Fibroblast of skin of right biceps (primary cell): ENCODE measurements around the gene ZNF506.
"Not testable (repeated sequence)": the region's sequence is repeated elsewhere in the genome, so short reads cannot be mapped to it uniquely, and the experiment has no call there.

Experiments
- DNase-seq: peaks from one replicate; pipeline ENCODE4 v3.0.0-alpha.2; 2013

ZNF506 gene

GRCh38 chr19:19821366-19821951 is at the start of gene ZNF506:
Gene ZNF506, minus strand, starts transcription at chr19:19821750. Its CDS starts 147 bp downstream, at chr19:19821603.
- DNase-seq = peak; percentile 97

- DNase-seq = not testable (repeated sequence)
Measured at GRCh38 chr19:19870086-19870485, 48.5 kb upstream of the ZNF506 start.

GRCh38 chr19:19866611-19867248 is 45.2 kb upstream of the ZNF506 start:
- peak; percentile 15 for DNase-seq

GRCh38 chr19:19865750-19866610 is 44.4 kb upstream of the ZNF506 start, which contains the start of gene ZNF253:
Gene ZNF253, plus strand, starts transcription at chr19:19865882. Its CDS starts 115 bp downstream, at chr19:19865997.
- DNase-seq = peak; percentile 96

GRCh38 chr19:19860756-19861390 is 39.3 kb upstream of the ZNF506 start:
- DNase-seq = no peak

- DNase-seq = no peak
Measured at GRCh38 chr19:19858751-19859150, 37.2 kb upstream of the ZNF506 start.

GRCh38 chr19:19851740-19852139 is 30.2 kb upstream of the ZNF506 start:
- not testable (repeated sequence) for DNase-seq

- no peak for DNase-seq
Measured at GRCh38 chr19:19849056-19849455, 27.5 kb upstream of the ZNF506 start.

- DNase-seq = no peak
Measured at GRCh38 chr19:19847781-19848180, 26.2 kb upstream of the ZNF506 start.

GRCh38 chr19:19835560-19836038 is 14.0 kb upstream of the ZNF506 start:
- DNase-seq = no peak

GRCh38 chr19:19826875-19827274 is 5.3 kb upstream of the ZNF506 start:
- DNase-seq = no peak

GRCh38 chr19:19823916-19824315 is 2.4 kb upstream of the ZNF506 start:
- no peak for DNase-seq

GRCh38 chr19:19821976-19822375 is 426 bp upstream of the ZNF506 start:
- DNase-seq = not testable (repeated sequence)

- DNase-seq = no peak
Measured at GRCh38 chr19:19820774-19821320, 703 bp downstream of the ZNF506 start.

GRCh38 chr19:19817357-19817756 is 4.2 kb downstream of the ZNF506 start:
- DNase-seq = no peak

GRCh38 chr19:19816679-19817078 is 4.9 kb downstream of the ZNF506 start:
- DNase-seq = no peak

- not testable (repeated sequence) for DNase-seq
Measured at GRCh38 chr19:19811999-19812398, 9.6 kb downstream of the ZNF506 start.

GRCh38 chr19:19805480-19805879 is 16.1 kb downstream of the ZNF506 start:
- DNase-seq = no peak

- DNase-seq = no peak
Measured at GRCh38 chr19:19788015-19788414, 33.5 kb downstream of the ZNF506 start.

GRCh38 chr19:19785476-19785875 is 36.1 kb downstream of the ZNF506 start:
- DNase-seq = not testable (repeated sequence)

- no peak for DNase-seq
Measured at GRCh38 chr19:19782783-19783182, 38.8 kb downstream of the ZNF506 start.

- peak; percentile 2 for DNase-seq
Measured at GRCh38 chr19:19781791-19782190, 39.8 kb downstream of the ZNF506 start.

GRCh38 chr19:19778666-19779065 is 42.9 kb downstream of the ZNF506 start:
- DNase-seq = no peak
